COLO829 (cell line): ENCODE measurements around the gene CCDC102A.
A peak's percentile ranks its signal among the peaks of the same experiment; 100 is the strongest.

Experiments
- DNase-seq: peaks from one replicate; pipeline ENCODE4 v3.0.0; 2012; ENCODE audit warnings: low spot score

The CCDC102A gene

GRCh38 chr16:57537581-57538234, 1.3 kb upstream of the CCDC102A start:
- no peak for DNase-seq

DNA sequence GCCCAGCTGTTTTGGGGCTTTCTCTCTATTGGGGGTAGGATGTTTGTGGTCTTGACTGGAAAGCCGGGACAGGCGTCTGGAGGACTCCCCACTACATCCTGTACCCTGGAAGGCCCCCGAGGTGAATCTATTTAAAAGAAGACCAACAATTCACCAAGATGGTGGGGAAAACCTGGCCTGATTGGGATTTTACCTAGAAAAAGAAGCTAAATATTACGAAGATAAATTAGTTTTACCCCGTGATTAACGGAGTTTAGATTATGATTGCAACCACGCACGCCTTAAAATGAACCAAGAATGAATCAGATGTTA, 779 bp upstream of the CCDC102A start:
- DNase-seq = no peak

DNA sequence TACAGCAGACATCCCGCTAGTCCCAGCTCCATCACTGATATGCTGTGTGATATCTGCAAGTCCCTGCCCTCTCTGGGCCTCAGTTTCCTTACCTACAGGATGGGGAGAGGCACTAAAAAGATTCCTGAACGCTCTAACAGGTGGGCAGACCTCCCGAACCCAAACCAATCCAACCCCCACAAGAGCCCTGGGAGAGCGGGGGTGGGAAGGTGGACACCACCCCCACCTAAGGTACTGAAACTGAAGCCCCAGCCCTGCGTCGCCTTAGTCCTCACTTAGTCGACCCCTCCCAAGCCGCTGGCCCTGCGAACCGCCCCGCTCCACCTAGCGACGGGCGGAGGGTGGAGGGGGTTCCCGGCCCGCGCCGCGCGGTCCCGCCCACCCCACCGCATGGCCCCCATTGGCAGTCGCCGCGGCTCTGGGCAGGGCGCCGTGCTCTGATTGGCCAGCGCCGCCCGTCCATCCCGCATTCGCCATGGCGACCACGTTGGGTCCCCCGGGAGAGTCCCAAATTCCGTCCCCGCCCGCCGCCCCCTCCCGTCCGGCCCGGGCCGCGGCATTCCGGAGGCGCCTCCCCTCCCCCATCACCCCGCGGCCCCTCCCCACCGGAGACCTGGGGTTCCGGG, 578 bp downstream of the CCDC102A start:
- peak; percentile 92 for DNase-seq

- no peak for DNase-seq
Observed at GRCh38 chr16:57534881-57535658, 1.3 kb downstream of the CCDC102A start.

GRCh38 chr16:57534337-57534880, 2.0 kb downstream of the CCDC102A start:
- DNase-seq = no peak

DNA sequence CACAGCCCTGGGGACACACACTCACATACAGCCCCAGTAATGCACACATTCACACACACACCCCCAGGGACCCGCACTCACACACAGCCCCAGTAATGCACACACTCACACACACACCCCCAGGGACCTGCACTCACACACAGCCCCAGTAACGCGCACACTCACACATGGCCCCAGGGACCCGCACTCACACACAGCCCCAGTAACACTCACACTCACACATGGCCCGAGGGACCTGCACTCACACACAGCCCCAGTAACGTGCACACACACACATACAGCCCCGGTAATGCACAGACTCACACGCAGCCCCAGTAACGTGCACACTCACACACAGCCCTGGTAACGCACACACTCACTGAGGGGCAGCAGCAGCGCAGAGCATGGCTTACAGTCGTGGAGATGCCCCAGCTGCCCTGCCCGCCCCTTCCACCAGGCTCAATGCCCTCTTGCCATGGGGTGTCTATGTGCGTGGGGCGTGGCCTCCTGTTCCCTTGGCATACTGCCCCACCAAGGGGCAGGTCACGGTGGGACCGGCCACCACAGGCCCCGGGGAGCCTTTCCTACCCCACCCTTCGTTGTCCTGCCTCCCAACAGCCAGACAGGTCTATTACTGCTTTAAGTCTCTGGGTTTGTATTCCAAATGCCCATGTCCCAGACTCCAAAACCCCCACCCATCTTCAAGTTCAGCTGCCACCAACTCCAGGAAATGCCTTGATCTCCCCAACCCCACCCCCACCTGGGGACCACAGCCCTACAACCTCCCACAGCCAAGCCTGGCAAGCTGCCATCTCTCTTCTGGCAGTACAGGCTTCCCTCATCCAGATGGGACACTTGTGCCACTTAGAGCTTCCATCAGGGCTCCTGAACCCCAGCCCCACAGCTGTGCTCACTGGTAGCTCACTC, 2.7 kb downstream of the CCDC102A start:
- no peak for DNase-seq

GRCh38 chr16:57532266-57532625, 4.1 kb downstream of the CCDC102A start:
- no peak for DNase-seq

- no peak for DNase-seq
Observed at GRCh38 chr16:57531635-57532265, 4.6 kb downstream of the CCDC102A start.

- DNase-seq = no peak
Observed at GRCh38 chr16:57531253-57531575, 5.2 kb downstream of the CCDC102A start.

DNA sequence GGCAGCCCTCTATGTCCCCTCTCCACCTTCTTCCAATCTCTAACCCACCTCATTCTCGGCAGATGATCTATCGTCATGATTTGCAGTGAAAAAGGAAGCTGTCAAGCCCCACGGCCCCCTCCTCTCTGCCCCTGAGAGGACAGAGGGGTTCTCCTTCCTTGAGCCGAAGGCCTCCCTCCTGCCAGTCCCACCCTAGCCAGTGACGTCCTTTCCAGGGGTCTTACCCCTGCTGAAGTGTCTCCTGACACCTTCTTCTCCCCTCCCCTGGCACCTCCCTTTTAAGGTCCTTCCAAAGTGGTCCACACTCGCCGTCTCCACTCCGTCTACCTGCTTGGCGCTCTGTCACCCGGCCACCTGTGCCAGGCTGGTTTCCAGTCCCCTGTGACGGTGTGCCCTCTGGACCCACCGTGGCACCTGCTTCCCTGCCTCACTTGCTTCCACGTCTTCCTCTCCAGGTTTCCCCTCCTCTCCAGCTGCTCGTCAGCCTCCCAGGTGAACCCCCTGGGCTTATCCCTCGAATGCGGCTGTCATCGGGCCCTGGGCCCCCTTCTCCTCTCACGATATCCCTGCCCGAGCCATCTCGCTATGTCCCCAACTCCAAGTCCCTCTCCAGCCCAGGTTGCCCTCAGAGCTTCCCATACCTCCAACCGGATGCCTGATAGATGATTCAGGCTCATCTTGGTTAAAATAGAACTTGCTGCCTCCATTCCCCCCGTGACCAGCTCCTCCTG, 5.7 kb downstream of the CCDC102A start:
- no peak for DNase-seq

GRCh38 chr16:57530104-57530521, 6.3 kb downstream of the CCDC102A start:
- peak; percentile 74 for DNase-seq

GRCh38 chr16:57529391-57530103, 6.8 kb downstream of the CCDC102A start:
- no peak for DNase-seq

- no peak for DNase-seq
Observed at GRCh38 chr16:57528499-57529390, 7.6 kb downstream of the CCDC102A start.

DNA sequence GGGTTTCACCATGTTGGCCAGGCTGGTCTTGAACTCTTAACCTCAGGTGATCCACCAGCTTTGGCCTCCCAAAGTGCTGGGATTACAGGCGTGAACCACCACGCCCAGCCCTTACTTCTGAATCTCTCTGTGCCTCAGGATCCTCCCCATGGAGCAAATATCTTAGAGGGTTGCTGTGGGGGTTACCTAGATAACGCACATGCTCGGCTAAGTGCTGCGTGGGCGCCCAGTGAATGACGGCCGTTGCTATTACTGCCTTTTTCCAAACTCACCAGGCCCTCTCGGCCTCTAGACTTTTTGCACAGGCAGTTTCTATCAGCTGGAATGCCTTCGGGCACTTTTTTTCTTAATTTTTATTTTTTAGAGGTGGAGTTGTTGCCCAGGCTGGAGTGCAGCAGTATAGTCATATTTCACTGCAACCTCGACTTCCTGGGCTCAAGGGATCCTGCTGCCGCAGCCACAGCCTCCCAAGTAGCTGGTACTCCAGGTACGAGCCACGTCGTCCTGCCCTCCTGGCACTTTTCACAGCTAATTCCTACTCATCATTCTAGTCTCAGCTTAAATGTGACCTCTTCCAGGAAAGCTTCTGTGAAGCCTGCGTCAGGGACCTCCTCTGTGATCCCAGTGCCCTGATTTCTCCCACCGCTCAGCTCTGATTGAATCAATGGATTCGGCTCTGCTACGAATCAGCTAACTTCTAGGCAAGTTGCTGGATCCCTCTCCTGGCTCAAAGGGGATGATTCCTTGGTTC, 8.6 kb downstream of the CCDC102A start:
- DNase-seq = no peak

GRCh38 chr16:57527027-57527426, 9.3 kb downstream of the CCDC102A start:
- DNase-seq = no peak

DNA sequence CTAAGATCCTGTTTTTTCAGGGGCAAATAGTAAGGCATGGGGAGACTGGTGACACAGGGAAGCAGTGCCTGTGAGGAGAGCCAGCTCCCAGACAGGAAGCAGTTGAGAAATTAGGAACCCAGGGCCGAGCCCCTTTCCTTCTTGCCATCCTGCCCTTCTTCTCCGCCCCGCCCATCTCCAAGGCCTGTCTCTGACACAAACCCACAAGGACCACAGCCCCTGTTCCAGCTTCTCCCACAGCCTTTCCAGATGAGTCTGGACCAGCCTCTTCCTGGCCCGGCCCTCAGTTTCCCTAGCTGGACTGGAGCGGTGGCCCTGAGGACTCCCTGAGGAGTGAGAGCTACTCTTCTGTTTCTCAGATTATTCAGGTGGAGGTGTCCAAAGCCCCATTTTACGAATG, 9.9 kb downstream of the CCDC102A start:
- DNase-seq = no peak

- DNase-seq = no peak
Observed at GRCh38 chr16:57525761-57526160, 10.6 kb downstream of the CCDC102A start.

DNA sequence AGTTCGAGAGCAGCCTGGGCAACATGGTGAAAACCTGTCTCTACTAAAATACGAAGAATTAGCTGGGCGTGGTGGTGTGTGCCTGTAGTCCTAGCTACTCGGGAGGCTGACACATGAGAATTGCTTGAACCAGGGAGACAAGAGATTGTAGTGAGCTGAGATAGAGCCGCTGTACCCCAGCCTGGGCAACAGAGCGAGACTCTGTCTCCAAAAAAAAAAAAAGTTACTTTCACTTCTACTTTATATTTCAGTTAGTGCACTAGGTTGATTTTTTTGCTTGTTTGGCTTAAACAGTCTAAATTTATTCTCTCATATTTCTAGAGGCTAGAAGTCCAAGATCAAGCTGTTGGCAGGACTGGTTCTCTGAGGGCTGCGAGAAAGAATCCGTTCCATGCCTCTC, 13.4 kb downstream of the CCDC102A start:
- DNase-seq = no peak
